H1 (cell line): ENCODE data around the gene ARHGAP4. TPM values are rescaled to one million over a fixed set of nuclear protein-coding genes. Genes with fewer than 3 reads are reported as not detected.

Source experiments
- CTCF ChIA-PET: fragments of 300-600 bp; sonication (Branson Sonifier 250); formaldehyde crosslinking; loops from one replicate; lab custom pipeline; 2021; ENCODE audit not compliant: partially characterized antibody; lab: Charles Lee
- POLR2A ChIA-PET: fragments of 300-600 bp; sonication (Branson Sonifier 250); formaldehyde crosslinking; loops from one replicate; lab custom pipeline; 2021; ENCODE audit warnings: inconsistent platforms; ENCODE audit not compliant: partially characterized antibody; lab: Charles Lee
- DNase-seq, 2 experiments: peaks; one replicate each; pipeline versions ENCODE4 v3.0.0 to v3.0.0-alpha.2; 2010 to 2022; ENCODE audit warnings: low spot score in 2 of 2, low read depth in 1 of 2, mixed read lengths in 1 of 2
- FAIRE-seq: peaks from 2 replicates; lab custom pipeline; 2011; peaks lifted over from hg19 to GRCh38; lab: Jason Lieb, UNC
- H2AFZ ChIP-seq: 2 replicates; pipeline ENCODE4 v1.8.1; 2012; ENCODE audit warnings: low read length, inconsistent platforms
- H2AK5ac ChIP-seq: 2 replicates; pipeline ENCODE4 v1.6.1; 2013; ENCODE audit warnings: low read depth, low read length
- H2BK120ac ChIP-seq: replicated peaks from 2 replicates; pipeline ENCODE3; 2013; ENCODE audit warnings: low read depth, low read length, inconsistent platforms
- H2BK12ac ChIP-seq: 2 replicates; pipeline ENCODE4 v1.6.1; 2013; ENCODE audit warnings: low read depth, low read length
- H2BK15ac ChIP-seq: 2 replicates; pipeline ENCODE4 v1.6.1; 2013; ENCODE audit warnings: low read length
- H2BK20ac ChIP-seq: 2 replicates; pipeline ENCODE4 v1.6.1; 2013; ENCODE audit warnings: low read length
- H2BK5ac ChIP-seq: 2 replicates; pipeline ENCODE4 v1.6.1; 2013; ENCODE audit warnings: low read depth, low read length
- H3K14ac ChIP-seq: 2 replicates; pipeline ENCODE4 v1.6.1; 2013; ENCODE audit warnings: inconsistent platforms; ENCODE audit not compliant: insufficient read length
- H3K18ac ChIP-seq: 2 replicates; pipeline ENCODE4 v1.6.1; 2013; ENCODE audit warnings: low read length; ENCODE audit errors: extremely low read depth
- H3K23ac ChIP-seq: 2 replicates; pipeline ENCODE4 v1.6.1; 2013; ENCODE audit warnings: inconsistent platforms; ENCODE audit not compliant: insufficient read length
- H3K23me2 ChIP-seq: 2 replicates; pipeline ENCODE4 v1.6.1; 2013; ENCODE audit warnings: low read depth, low read length
- H3K27ac ChIP-seq: 2 replicates; pipeline ENCODE4 v1.6.1; 2011; ENCODE audit warnings: low read depth, low read length, inconsistent platforms
- H3K27me3 ChIP-seq, 4 experiments: replicated peaks in 1 of 4; 1 replicate in 1 of 4; 2 replicates in 3 of 4; pipeline versions ENCODE4 v1.6.1 to v1.8.1; 2011 to 2013; ENCODE audit warnings: low read length in 3 of 4, mild to moderate bottlenecking in 3 of 4, inconsistent platforms in 2 of 4, mixed read lengths in 2 of 4, moderate library complexity in 1 of 4; ENCODE audit not compliant: control insufficient read depth in 3 of 4, insufficient read depth in 3 of 4; ENCODE audit errors: extremely low read depth in 1 of 4
- H3K36me3 ChIP-seq, 4 experiments: 2 replicates each; pipeline versions ENCODE4 v1.6.1 to v1.8.1; 2011 to 2013; ENCODE audit warnings: mild to moderate bottlenecking in 4 of 4, low read length in 3 of 4, moderate library complexity in 2 of 4, control low read depth in 1 of 4, inconsistent platforms in 1 of 4; ENCODE audit not compliant: insufficient read depth in 4 of 4, control insufficient read depth in 2 of 4
- H3K4ac ChIP-seq: replicated peaks from 2 replicates; pipeline ENCODE3; 2013; ENCODE audit warnings: low read length, low read depth, mixed read lengths, inconsistent platforms; ENCODE audit not compliant: insufficient read length
- H3K4me1 ChIP-seq, 4 experiments: replicated peaks in 1 of 4; 1 replicate in 1 of 4; 2 replicates in 3 of 4; pipeline versions ENCODE4 v1.6.1 to v1.8.1; 2011 to 2013; ENCODE audit warnings: low read length in 3 of 4, inconsistent platforms in 2 of 4, mixed read lengths in 1 of 4; ENCODE audit not compliant: insufficient read depth in 4 of 4, control insufficient read depth in 3 of 4
- H3K4me2 ChIP-seq, 2 experiments: 2 replicates each; pipeline versions ENCODE4 v1.6.1 to v1.8.1; 2011 to 2013; ENCODE audit warnings: low read depth in 2 of 2, low read length in 2 of 2, control low read depth in 1 of 2, inconsistent platforms in 1 of 2, mild to moderate bottlenecking in 1 of 2; ENCODE audit not compliant: insufficient read depth in 1 of 2
- H3K4me3 ChIP-seq, 4 experiments: fragments of 200-600, 300-600 bp in 1 of 4; sonication (generic), shearing (Covaris generic), sonication (Bioruptor Twin) in 1 of 4; 2 replicates each; pipeline versions ENCODE4 v1.5.1 to v1.8.1; 2011 to 2016; ENCODE audit warnings: low read length in 4 of 4, low read depth in 3 of 4, control low read depth in 2 of 4, inconsistent platforms in 2 of 4, mild to moderate bottlenecking in 2 of 4, mixed read lengths in 1 of 4, moderate library complexity in 1 of 4; ENCODE audit not compliant: insufficient read depth in 2 of 4; ENCODE audit errors: extremely low read depth in 1 of 4
- H3K56ac ChIP-seq: replicated peaks from 2 replicates; pipeline ENCODE3; 2013; ENCODE audit warnings: low read depth, mild to moderate bottlenecking, mixed read lengths, low read length, inconsistent platforms; ENCODE audit not compliant: insufficient read length
- H3K79me1 ChIP-seq: 2 replicates; pipeline ENCODE4 v1.6.1; 2013; ENCODE audit warnings: low read depth, low read length, control low read depth
- H3K79me2 ChIP-seq, 2 experiments: 2 replicates each; pipeline versions ENCODE4 v1.6.1 to v1.8.1; 2012 to 2013; ENCODE audit warnings: low read length in 2 of 2, mild to moderate bottlenecking in 2 of 2, inconsistent platforms in 1 of 2; ENCODE audit not compliant: insufficient read depth in 2 of 2, control insufficient read depth in 1 of 2
- H3K9ac ChIP-seq, 4 experiments: replicated peaks in 1 of 4; 1 replicate in 1 of 4; 2 replicates in 3 of 4; pipeline versions ENCODE4 v1.6.1 to v1.8.1; 2011 to 2013; ENCODE audit warnings: low read depth in 3 of 4, low read length in 3 of 4, control low read depth in 2 of 4, mild to moderate bottlenecking in 2 of 4, moderate library complexity in 2 of 4, inconsistent platforms in 1 of 4; ENCODE audit errors: extremely low read depth in 1 of 4
- H3K9me3 ChIP-seq, 2 experiments: 2 replicates each; pipeline versions ENCODE4 v1.6.1 to v1.8.1; 2012 to 2013; ENCODE audit warnings: mild to moderate bottlenecking in 2 of 2, moderate library complexity in 2 of 2, control low read depth in 1 of 2, inconsistent platforms in 1 of 2, low read depth in 1 of 2, low read length in 1 of 2, mixed read lengths in 1 of 2; ENCODE audit not compliant: insufficient read depth in 2 of 2
- H4K20me1 ChIP-seq, 2 experiments: replicated peaks in 1 of 2; 2 replicates each; pipeline versions ENCODE3 to v1.8.1; 2011 to 2013; ENCODE audit warnings: inconsistent platforms in 2 of 2, low read length in 2 of 2, mild to moderate bottlenecking in 1 of 2; ENCODE audit not compliant: insufficient read depth in 2 of 2, control insufficient read depth in 1 of 2
- H4K5ac ChIP-seq: 2 replicates; pipeline ENCODE4 v1.6.1; 2013; ENCODE audit warnings: low read length, low read depth, mixed read lengths, inconsistent platforms; ENCODE audit not compliant: insufficient read length
- H4K8ac ChIP-seq: 2 replicates; pipeline ENCODE4 v1.8.0; 2013; ENCODE audit warnings: mild to moderate bottlenecking, moderate library complexity, low read length, inconsistent platforms; ENCODE audit not compliant: insufficient read depth; ENCODE audit errors: extremely low read depth
- H4K91ac ChIP-seq: replicated peaks from 2 replicates; pipeline ENCODE3; 2013; ENCODE audit warnings: low read length, mixed read lengths, inconsistent platforms; ENCODE audit not compliant: insufficient read length
- CREB1 ChIP-seq: IDR thresholded peaks from 2 replicates; pipeline ENCODE4 v1.6.1; 2012; ENCODE audit warnings: inconsistent platforms
- CTBP2 ChIP-seq: IDR thresholded peaks from 2 replicates; pipeline ENCODE4 v1.7.0; 2011; ENCODE audit warnings: borderline replicate concordance, mild to moderate bottlenecking, moderate library complexity, mixed read lengths, low read length; ENCODE audit not compliant: insufficient read depth, insufficient read length
- E2F6 ChIP-seq: IDR thresholded peaks from 2 replicates; pipeline ENCODE4 v1.6.1; 2012; ENCODE audit warnings: inconsistent platforms
- KDM1A ChIP-seq: fragments of 200-600, 300-600 bp; sonication (generic); IDR thresholded peaks from 2 replicates; pipeline ENCODE4 v1.7.1; 2016; ENCODE audit warnings: mild to moderate bottlenecking, low read length, borderline replicate concordance
- MAX ChIP-seq: IDR thresholded peaks from 2 replicates; pipeline ENCODE4 v1.6.1; 2012; ENCODE audit warnings: inconsistent platforms
- PHF8 ChIP-seq: fragments of 200-600 bp; sonication (generic); conservative IDR thresholded peaks from 2 replicates; pipeline ENCODE4 v1.7.1; 2012; ENCODE audit warnings: low read depth, mild to moderate bottlenecking, inconsistent platforms, low read length, moderate library complexity
- RFX5 ChIP-seq: IDR thresholded peaks from 2 replicates; pipeline ENCODE4 v1.6.1; 2011; ENCODE audit warnings: low read depth, low read length, improper control_type of control experiment, borderline replicate concordance
- SRF ChIP-seq: IDR thresholded peaks from 2 replicates; pipeline ENCODE4 v1.6.1; 2011; ENCODE audit warnings: mild to moderate bottlenecking, low read depth, low read length, moderate library complexity
- TAF1 ChIP-seq: IDR thresholded peaks from 2 replicates; pipeline ENCODE4 v1.6.1; 2011; ENCODE audit warnings: mild to moderate bottlenecking, low read depth, low read length
- TBP ChIP-seq: IDR thresholded peaks from 2 replicates; pipeline ENCODE4 v1.6.1; 2011; ENCODE audit warnings: low read depth, low read length, improper control_type of control experiment
- ZNF274 ChIP-seq: IDR thresholded peaks from 2 replicates; pipeline ENCODE4 v1.7.0; 2012; ENCODE audit warnings: low read length, borderline replicate concordance; ENCODE audit errors: extremely low read depth
- WGBS, 2 experiments: shearing (Covaris generic) in 1 of 2; methylation state at CpG; one replicate each; pipeline versions ENCODE4 v1.1.6 to v1.1.7; 2013 to 2015; ENCODE audit warnings: low lambda C conversion rate in 2 of 2, mixed read lengths in 2 of 2, inconsistent platforms in 1 of 2, low coverage in 1 of 2, missing lambda C conversion rate in 1 of 2; ENCODE audit not compliant: insufficient replicate concordance in 2 of 2, insufficient coverage in 1 of 2, insufficient read length in 1 of 2; ENCODE audit errors: extremely low coverage in 1 of 2, missing lambda C conversion rate in 1 of 2; 5-methylcytosine and 5-hydroxymethylcytosine counted together
- polyA plus RNA-seq, 7 experiments: library from polyadenylated mRNA; depleted of rRNA in 3 of 7; stranded (reverse) in 5 of 7; unstranded in 2 of 7; fragments of >200 nt in 5 of 7; fragments of 200-250 nt in 2 of 7; gene quantifications; 1 replicate in 5 of 7; 2 replicates in 1 of 7; 4 replicates in 1 of 7; pipeline versions ENCODE4 v1.2.1 to v1.2.3, GENCODE V29; 2011 to 2013; ENCODE audit warnings: missing spikeins in 2 of 7, mixed read lengths in 2 of 7
- total RNA-seq: library from RNA; stranded (reverse); fragmentation: NEBNext Ultra II Directional; extraction: Animal tissue kit (Norgen Biotek cat#: 25700); gene quantifications from 2 replicates; pipeline ENCODE4 v1.2.1, GENCODE V29; 2021

ARHGAP4 gene
- total and polyA plus RNA-seq, 2 of the 8 experiments (the other 6 are each of a cell fraction or from before 2014, with no cell fraction given): 23.9 to 26.0 TPM

GRCh38 chrX:153932220-153932915 lies 6.3 kb upstream of the ARHGAP4 start:
- DNase-seq (no peak), FAIRE-seq (no peak)
- H3K23ac ChIP-seq: no peak overlapping the region
- H3K4ac ChIP-seq: no peak overlapping the region
- H3K27me3 ChIP-seq: no peaks in the 10 kb centered on the region
- H3K36me3 ChIP-seq: peaks cover 0 to 10% (median 4%) of the 10 kb centered on the region in 4 experiments; a peak in 2 of 8 replicates
- no peak overlapping the region for H3K56ac ChIP-seq
- no peaks in the 10 kb centered on the region for H3K9me3 ChIP-seq
- H3K4me2 ChIP-seq: no peak overlapping the region
- H4K91ac ChIP-seq: no peak overlapping the region
- no peak overlapping the region for H2AFZ ChIP-seq
- no peak overlapping the region for H2BK20ac ChIP-seq
- peaks cover 0 to 10% (median 6%) of the 10 kb centered on the region in 4 experiments; a peak in 5 of 7 replicates for H3K4me1 ChIP-seq
- no peak overlapping the region for H2AK5ac ChIP-seq
- no peak overlapping the region for H4K8ac ChIP-seq
- ChIA-PET CTCF (interaction anchor here (1.4 to 19.6 kb wide), 2 partner anchors 9 to 16 kb away, joined by 7 to 272 read pairs; partner anchors contain the start of gene RENBP), POLR2A (interaction anchor here (18.9 kb wide), 1 partner anchor 8 kb away, joined by 231 read pairs; the partner anchor contains the start of gene ARHGAP4)
- peaks cover 0 to 13% of the 10 kb centered on the region in 2 experiments; a peak in 2 of 4 replicates for H3K79me2 ChIP-seq
- no peak overlapping the region for H3K27ac ChIP-seq
- no peak overlapping the region for H4K5ac ChIP-seq
- H3K23me2 ChIP-seq: peaks cover 8% of the 10 kb centered on the region; the same call in 1 of the 2 replicates
- no peak overlapping the region for H2BK12ac ChIP-seq
- H2BK120ac ChIP-seq: no peak overlapping the region
- H3K9ac ChIP-seq: no peak overlapping the region
- WGBS, 2 experiments: 94% methylated on average over 11 of the region's 13 CpGs; no CpG with 5 or more reads in 1 of the 2 experiments
- peaks cover 0 to 3% of the 10 kb centered on the region in 2 experiments for H4K20me1 ChIP-seq
- H3K4me3 ChIP-seq: no peak overlapping the region
- H2BK15ac ChIP-seq: no peak overlapping the region
- H3K14ac ChIP-seq: no peak overlapping the region
- no peak overlapping the region for H2BK5ac ChIP-seq
- no peaks in the 10 kb centered on the region for H3K79me1 ChIP-seq
- H3K18ac ChIP-seq: no peak overlapping the region
- no peak for TF ChIP-seq RFX5
- TF ChIP-seq KDM1A: no peak
- no peak for TF ChIP-seq CREB1
- no peak for TF ChIP-seq CTBP2
- no peak for TF ChIP-seq SRF
- TF ChIP-seq MAX: no peak
- no peak for TF ChIP-seq PHF8
- TF ChIP-seq TBP: no peak
- no peak for TF ChIP-seq TAF1
- TF ChIP-seq E2F6: no peak
- TF ChIP-seq ZNF274: no peak
